RPMI8226 (cell line): ENCODE results near the gene EIF2S1.
"Not testable (repeated sequence)": the region's sequence is repeated elsewhere in the genome, so short reads cannot be mapped to it uniquely, and the experiment has no call there.

ENCODE experiments used
- DNase-seq: peaks from one replicate; pipeline ENCODE4 v3.0.0-alpha.2; 2015

Gene EIF2S1

DNA sequence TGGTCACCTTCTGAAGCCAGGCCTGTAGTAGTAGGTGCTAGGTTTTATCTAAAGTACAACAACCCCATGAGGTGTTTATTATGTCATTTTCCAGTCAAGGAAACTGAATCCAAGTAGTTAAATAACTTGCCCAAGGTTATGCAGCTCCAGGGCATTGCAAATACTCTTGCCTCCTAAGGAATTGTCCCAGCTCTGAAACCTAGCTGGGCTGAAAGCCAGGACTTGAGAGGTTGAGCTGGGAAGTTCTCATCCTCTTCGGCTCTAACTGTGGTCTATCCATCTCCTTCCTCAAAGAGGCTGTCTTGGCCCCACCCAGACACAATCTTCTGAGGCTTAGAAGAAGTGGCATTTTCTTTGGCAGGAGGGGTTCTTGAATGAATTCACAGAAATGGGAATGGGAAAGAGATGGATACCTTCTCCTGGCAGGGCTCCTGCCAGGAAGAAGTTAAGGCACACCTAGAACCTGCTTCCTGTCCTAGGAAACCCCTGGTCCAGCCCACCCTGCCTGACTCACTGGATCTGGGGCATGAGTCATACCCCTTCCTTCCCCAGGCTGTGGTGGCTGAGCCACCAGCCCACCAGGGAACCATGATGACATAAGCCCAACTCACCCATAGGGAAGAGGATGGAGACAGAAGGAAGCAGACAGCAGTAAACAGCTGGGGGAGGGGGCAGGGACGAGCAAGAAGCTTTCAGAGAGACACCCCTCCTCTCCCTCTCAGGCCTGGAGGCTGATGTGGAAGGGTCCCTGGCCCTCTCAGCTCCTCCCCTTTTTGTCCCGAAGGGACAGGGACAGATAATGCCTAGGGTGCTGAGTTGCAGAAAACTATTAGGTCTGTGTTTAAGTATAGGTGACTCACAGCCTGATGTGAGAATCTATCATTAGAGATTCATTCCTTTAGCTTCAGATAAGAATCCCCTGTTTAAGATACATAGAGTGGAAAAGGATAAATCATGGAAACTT is 54.0 kb downstream of the EIF2S1 start:
- DNase-seq, result no peak

DNA sequence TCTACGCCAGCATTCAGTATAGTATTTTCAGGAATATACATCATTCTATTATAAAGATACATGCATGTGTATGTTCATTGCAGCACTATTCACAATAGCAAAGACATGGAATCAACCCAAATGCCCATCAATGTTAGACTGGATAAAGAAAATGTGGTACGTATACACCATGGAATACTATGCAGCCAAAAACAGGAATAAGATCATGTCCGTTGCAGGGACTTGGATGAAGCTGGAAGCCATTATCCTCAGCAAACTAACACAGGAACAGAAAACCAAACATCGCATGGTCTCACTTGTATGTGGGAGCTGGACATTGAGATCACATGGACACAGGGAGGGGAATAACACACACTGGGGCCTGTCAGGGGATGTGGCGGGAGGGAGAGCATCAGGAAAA is 55.5 kb downstream of the EIF2S1 start:
- not testable (repeated sequence) for DNase-seq

GRCh38 chr14:67416085-67416484 is 56.0 kb downstream of the EIF2S1 start:
- DNase-seq, result no peak

DNA sequence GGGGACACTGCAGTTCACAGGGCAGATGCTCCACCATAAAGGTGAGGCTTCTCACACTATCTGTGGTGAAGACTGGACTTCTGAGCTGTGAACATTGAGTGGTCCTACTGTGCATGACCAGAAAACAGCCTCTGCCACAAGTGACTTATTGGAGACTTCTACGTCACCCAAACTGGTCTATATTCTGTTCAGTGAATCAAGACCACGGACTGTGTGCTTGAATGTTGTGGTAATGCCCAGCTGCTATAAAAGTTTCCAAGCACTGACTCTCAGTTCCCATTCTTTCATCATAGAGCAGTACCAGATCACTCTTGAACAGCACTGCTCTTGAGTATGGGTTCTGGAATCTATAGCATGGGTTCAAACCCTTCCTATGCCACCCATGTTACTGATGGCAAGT is 56.7 kb downstream of the EIF2S1 start:
- no peak for DNase-seq

GRCh38 chr14:67417633-67418032 is 57.5 kb downstream of the EIF2S1 start:
- DNase-seq, result no peak

GRCh38 chr14:67418401-67419191 is 58.5 kb downstream of the EIF2S1 start:
- no peak for DNase-seq

- DNase-seq, result peak; percentile 61
Measured at GRCh38 chr14:67420102-67420739, 60.1 kb downstream of the EIF2S1 start.

DNA sequence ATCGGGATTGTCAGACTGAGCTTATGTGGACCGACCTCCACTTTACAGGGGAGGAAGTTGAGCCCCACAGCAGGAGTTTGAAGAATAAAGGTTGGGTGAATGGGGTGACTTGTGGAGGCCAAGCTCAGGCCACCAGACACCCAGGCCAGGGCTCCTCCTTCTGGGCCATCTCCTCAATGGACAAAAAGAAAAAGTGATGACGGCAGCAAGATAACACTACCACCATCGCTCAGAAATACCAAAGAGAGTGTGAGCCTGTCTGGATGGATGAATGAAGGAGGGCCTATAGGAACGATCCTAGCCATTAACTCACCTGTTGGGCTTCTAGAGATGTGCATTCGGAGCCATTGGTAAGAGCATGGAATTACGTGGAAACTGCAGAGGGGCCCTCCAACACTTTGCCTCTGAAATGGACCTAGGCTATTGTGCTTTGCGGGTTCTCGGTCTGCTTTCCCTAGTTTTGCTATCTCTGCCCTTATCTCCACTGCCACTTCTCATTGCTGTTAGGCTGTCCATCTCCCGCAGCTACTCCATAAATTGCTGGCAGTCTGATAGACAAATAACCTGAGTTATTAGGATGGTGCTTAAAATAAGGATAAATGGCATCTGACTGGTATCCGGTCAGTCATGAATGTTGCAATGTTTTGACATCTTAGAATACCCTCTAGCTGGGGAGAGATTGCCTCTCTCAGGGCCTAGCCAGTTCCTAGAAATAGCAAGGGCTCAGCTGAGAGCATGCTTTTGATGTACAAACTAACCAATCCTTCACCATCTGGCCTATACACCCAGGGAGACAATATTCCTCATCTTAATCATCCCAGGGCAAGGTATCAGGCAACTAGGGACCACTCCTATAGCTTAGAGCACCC is 61.5 kb downstream of the EIF2S1 start:
- no peak for DNase-seq

GRCh38 chr14:67423424-67423823 is 63.3 kb downstream of the EIF2S1 start:
- peak; percentile 35 for DNase-seq

- DNase-seq, result no peak
Measured at GRCh38 chr14:67424539-67424938, 64.4 kb downstream of the EIF2S1 start.

DNA sequence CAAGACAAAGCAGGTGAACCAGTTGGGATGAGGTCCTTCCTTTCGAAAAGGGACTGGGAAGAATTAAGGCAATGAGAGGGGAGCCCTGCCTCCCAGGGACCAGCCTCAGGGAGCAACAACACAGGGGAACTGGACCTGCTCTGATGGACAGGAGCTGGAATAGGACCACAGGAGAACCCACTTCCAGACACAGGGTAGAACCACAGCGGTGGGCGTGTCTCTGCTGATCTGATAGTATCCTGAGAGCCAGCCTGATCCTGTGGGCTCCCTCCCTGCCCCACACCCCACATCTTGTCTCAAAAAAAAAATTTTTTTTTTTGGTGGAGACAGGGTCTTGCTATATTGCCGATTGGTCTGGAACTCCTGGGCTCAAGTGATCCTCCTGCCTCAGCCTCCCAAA is 65.5 kb downstream of the EIF2S1 start:
- DNase-seq, result no peak

GRCh38 chr14:67426161-67426560 is 66.0 kb downstream of the EIF2S1 start:
- DNase-seq, result peak; percentile 13

- DNase-seq, result peak; percentile 73
Measured at GRCh38 chr14:67426983-67427606, 67.0 kb downstream of the EIF2S1 start.

DNA sequence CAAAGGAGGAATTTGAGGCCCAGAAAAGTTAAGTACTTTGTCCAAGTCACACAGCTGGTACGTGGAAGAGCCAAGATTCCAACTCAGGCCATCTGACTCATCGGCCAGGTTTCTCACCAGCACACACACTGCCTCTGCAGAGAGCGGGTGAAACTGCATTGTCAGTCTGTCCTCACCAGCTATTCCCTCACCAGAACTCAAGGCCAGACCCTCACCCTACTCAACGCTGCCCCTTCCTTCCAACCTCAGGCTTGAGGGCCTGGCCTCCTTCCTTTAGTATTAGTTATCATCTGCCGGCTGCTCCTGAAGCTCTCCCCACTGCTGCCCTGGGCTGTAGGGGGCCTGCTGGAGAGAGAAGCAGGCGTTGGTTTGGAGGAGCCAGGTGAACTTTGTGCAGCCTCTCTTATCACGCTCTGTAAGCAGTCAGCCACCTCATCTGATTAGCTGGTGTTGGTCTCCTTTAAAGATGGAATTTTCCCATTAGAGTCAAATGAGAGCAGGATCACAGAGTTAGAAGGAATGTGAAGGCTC is 68.4 kb downstream of the EIF2S1 start:
- DNase-seq, result no peak

DNA sequence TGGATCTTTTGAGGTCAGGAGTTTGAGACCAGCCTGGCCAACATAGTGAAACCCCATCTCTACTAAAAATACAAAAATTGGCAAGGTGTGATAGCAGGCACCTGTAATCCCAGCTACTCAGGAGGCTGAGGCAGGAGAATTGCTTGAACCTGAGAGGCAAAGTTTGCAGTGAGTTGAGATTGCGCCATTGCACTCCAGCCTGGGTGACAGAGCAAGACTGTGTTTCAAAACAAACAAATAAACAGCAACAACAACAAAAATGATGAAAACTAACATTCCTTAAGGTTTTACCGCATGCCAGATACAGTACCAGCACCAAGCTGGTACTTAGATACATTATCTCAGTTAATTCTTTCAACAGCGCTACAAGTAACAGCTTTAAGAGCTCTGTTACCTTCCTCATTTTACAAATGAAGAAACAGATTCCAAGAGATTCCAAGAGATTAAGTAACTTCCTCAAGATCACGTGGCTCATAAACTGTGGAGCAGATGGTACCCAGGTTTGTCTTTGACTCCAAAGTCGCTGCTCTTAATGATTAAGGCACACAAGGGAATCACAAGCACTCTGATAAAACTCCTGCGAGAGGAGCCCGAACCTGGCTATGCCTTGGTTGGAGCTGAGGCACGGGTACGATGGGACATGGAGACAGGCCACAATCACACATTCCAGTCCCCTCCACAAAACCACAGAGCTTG is 69.5 kb downstream of the EIF2S1 start:
- DNase-seq, result no peak

DNA sequence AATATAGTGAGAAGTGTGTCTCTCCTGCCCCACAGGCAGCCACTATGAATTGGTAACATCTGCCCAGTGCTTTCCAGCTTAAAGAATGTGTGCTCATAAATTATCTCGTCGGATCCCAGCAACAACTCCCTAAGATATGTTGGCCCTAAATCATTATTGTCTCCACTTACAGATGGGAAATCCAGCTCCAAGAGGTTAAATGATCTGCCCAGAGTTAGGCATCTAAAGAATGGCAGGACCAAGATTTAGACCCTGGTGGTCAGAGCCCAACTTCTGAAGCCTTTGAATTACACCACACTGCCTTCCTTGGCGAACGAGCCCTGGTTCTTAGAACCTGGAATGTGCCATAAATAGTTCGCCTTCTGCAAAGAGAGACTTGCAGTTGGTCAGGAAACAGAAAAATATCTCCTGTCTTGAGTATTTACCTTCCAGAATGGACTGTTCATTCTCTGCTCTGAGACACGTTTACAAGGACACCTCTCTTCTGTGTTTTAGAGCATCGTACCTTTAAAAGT is 72.0 kb downstream of the EIF2S1 start:
- DNase-seq, result no peak

GRCh38 chr14:67435603-67436002 is 75.5 kb downstream of the EIF2S1 start:
- DNase-seq, result no peak
